ENCODE data around the gene MYMK.

Gene MYMK

GRCh38 chr9:133516256-133516960 is 8.4 kb downstream of the MYMK start:
- no peak for DNase-seq

GRCh38 chr9:133515615-133516255 is 9.0 kb downstream of the MYMK start:
- DNase-seq, result no peak

DNA sequence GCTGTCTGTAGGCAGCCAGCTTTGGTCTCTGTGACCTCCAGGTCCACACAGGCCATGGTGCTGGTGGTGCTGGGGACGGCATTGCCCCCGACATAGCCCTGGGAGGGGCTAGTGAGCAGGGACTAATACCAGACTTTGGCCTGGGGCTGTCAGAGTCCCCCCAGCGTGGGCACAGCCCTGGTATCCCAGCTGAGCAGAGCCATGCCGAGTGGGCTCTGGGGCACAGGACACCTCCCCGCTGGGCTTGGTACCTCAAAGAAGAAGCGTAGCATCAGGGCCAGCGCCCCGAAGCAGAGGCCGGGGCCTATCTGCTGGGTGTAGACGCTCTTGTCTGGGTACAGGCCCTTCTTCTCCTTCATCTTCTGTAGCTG is 9.5 kb downstream of the MYMK start:
- DNase-seq, result no peak

- DNase-seq, result no peak
Measured at GRCh38 chr9:133514460-133515239, 10.1 kb downstream of the MYMK start.

DNA sequence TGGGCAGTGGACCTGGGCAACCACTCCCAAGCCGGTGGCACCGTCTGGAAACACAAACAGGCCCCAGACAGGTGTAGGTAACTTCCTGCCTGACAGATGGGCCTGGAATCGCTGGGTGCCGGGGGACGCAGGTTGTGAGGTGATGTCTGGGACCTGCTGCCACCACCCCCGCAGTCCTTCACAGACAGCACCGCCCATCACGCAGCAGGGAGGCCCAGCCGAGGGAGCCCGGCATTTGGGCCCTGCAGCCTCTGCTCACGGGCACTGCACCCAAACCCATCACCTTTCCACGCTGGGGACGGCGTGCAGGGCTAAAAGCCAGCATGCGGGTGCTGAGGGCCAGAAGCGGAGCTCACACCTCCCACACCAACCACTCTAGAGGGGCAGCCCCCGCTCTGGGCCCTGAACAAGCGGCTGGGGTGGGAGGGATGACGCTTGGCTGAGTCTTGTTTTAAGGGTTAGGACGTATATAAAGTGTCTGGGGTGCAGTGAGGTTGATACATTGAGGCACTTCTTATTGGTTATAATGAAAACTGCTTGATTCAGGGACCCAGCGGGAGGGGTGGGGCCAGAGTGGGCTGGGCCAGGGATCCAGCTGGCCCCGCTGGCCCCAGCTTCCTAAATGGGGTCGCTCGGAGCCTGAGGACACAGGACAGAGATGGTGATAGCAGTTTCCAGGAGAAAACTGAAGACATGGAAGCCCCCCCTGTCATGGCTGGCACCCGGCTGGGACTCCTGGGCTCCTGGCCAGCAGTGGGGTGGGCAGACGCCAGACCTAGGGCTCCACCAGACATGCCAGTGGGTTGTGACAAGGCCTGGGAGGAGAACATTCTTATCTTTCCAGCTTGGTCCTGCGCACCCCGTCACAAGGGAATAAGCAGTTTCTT is 11.3 kb downstream of the MYMK start:
- no peak for DNase-seq

GRCh38 chr9:133512253-133513213 is 12.2 kb downstream of the MYMK start:
- DNase-seq, result no peak

DNA sequence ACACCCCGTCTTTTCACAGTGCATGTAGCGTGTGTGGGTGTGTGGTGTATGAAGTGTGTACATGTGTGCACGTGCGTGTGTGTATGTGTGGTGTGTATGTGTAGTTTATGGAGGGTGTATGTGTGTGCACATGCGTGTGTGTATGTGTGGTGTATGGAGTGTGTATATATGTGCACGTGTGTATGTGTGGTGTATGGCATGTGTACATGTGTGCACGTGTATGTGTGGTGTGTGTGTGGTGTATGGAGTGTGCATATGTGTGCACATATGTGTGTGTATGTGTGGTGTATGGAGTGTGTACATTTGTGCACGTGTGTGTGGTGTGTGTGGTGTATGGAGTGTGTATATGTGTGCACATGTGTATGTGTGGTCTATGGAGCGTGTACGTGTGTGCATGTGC is 13.2 kb downstream of the MYMK start:
- DNase-seq, result no peak

- no peak for DNase-seq
Measured at GRCh38 chr9:133510926-133511505, 13.7 kb downstream of the MYMK start.

- DNase-seq, result peak; percentile 62
Measured at GRCh38 chr9:133509179-133510083, 15.3 kb downstream of the MYMK start.

DNA sequence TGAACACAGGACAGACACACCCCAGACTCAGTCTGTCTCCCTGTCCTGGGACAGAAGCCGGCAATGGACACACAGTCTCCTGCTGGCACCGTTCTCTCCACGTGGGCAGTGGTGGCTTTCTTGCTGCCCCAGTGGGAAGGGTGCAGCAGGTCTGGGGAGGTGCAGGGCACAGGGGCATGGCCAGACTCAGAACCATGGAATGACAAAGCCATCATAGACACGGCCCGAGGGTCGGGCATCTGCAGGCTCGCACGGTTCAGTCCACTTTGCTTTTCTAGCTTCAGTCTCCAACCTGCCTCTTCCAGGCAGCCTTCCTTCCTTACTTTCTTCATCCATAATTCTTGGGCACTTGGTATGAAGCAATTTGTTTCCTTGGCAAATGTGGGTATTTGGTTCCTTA is 16.7 kb downstream of the MYMK start:
- no peak for DNase-seq

DNA sequence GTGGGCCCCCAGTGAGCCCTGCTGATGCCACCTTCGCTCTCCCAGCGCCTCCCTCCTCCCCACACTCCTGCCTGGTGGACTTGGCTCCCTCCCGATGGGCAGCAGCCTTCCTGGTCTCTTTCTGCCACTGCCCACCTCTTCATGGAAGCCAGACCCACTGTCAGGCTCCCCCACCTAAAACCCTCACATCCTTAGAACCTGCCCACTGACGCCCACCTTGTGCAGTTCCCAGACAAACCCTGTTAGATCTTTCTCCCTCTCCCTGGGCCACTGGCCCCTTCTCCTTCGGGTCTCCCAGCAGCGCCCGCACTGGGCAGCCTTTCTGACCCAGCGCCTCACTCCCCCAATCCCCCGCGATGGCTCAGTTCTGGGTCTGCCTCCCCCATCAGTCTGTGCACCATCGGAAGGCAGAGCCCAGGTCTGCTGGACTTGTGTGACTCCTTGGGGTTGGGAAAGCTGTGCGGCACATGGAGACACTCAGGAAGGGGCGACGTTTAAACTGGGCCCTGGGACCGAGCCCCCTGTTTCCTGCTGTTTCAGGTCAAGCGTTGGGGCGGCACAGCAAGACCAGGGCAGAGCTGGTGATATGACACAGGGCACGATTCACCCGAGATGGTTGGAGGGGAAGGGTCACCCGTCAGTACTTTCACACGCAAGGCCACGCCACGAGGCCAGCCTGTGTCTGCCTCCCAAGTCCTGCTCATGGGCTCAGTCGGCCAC is 17.4 kb downstream of the MYMK start:
- DNase-seq, result no peak

DNA sequence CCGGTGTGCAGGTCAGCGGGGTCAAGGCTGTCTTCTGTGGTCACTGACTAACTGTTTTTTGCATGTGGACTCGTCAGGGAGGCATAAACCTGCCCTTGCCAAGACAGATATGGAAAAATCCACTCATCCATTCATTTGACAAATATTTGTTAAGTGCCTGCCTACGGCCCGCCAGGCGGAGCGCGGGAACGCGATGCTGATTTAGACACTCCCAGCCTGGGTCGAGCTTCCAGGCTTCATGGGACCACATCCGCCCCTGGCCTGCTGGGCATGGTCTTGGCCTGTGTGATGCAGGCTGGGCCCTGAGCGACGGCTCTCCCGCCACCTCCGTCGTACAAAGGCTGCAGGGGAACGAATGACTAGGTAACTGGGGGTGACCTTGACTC is 18.1 kb downstream of the MYMK start:
- no peak for DNase-seq

GRCh38 chr9:133505901-133506652 is 18.7 kb downstream of the MYMK start:
- DNase-seq, result no peak

GRCh38 chr9:133505186-133505830 is 19.5 kb downstream of the MYMK start:
- DNase-seq, result no peak

DNA sequence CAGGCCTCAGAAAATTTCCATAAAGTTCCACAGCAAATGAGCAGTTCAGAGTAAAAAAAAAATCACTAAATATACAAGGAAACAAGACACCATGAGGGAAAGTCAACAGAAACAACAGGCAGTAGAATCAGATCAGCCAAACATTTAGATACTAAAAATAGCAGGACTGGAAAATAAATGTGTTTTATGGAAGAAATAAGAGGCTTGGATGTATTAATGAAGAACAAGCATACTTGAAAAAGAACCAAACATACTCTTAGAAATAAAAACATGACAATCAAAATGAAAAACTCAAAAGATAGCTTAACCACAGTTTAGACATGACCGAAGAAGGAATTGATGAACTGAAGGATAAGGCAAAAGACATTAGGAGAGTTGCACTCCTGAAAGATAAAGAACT is 22.6 kb downstream of the MYMK start:
- no peak for DNase-seq

DNA sequence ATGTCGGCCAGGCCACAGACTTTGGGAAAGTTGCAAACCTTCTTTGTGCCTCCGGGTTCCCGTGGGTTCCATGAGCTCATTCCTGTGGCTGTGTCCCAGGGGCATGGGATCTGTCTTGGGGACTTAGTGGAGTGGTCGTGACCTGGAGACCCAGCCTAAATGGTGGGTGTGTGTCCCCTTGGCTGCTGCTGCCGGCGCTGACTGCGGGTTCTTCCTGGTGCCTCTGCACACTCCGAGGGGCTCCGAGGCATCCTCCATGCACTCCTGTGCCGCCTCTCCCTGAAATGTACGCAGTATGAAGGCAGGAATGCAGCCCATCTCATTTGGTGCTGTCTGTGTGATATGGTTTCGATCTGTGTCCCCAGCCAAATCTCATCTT is 24.9 kb downstream of the MYMK start:
- DNase-seq, result no peak

DNA sequence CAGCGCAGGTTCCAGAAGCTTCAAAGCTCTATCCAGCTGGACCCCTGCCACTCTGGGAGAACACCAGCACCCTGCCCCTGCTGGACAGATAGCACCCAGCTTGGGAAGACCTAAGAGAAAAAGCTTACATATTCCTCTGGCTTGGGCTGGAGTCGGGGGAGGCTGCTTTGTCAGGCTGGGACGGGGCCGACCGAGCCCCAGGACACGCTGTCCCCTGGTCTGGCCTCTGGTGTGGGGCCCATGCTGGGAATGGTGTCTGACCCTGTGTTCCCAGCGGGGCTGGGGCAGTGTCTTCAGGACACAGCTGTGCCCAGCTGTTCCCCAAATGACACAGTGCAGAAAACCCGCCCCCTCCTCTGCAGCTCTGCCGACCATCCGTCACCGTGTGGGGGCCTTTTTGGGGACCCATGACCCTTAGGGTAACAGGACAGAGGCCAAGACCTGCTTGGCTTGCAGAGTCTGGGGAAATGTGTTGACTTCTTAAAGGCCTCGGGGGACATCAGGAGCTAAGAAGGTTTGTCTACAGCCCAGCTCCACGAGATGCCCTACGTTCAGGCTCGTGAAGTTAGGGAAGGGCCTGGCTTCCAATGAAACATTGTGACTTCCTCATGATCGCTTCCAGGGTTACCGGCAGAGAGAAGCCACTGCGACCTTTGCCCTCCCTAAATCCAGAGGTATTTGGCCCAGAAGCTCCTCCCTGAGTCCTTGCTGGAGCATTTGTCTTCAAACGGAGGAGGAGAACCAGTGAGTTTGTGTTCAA is 25.4 kb downstream of the MYMK start:
- DNase-seq, result no peak
